ENCODE measurements around the gene TES.

TES gene

DNA sequence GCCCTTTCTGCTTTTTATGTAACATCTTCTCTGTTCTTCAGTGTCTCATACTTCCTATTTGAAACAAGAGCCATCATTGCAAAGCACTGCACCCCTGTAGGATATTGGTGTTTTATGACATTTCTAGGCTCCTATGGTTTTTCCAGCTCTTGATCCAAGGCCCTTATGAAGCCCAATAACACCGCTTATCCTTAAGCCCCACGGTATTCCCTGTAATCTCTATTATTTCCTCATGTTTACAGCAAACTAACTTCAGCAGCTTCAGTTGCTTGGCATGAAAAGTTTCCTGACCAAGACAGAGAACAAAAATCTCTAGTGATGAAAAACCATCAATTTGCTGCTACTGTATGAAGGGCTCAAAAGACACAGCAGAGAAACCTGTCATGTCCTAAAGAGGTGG is 34.1 kb upstream of the TES start:
- no peak for DNase-seq (ENCODE audit: insufficient read length, low spot score)
- FAIRE-seq, result no peak
- TF ChIP-seq POLR2A (IDR thresholded peaks at IDR 0.05; ENCODE audit: low read depth, low read length), result no peak

DNA sequence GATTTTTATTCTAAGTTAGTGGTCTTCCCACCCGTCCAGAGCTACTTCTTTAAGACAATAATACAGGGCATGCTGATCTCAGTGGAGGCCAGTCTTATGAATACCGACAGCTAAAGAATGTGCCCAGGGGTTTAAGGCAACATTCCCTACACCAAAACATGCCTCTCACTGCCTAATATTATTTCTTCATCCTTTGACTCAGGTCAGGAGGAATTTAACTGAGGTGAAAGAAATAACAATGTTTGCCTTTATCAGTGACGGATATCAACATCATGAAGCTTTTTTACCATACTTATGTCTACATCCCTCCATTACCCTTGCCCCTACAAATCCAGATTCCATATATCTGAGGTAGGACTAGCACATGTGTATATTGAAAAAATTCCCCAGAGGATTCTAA is 33.3 kb upstream of the TES start:
- TF ChIP-seq POLR2A (IDR thresholded peaks at IDR 0.05; ENCODE audit: low read depth, low read length), result no peak

DNA sequence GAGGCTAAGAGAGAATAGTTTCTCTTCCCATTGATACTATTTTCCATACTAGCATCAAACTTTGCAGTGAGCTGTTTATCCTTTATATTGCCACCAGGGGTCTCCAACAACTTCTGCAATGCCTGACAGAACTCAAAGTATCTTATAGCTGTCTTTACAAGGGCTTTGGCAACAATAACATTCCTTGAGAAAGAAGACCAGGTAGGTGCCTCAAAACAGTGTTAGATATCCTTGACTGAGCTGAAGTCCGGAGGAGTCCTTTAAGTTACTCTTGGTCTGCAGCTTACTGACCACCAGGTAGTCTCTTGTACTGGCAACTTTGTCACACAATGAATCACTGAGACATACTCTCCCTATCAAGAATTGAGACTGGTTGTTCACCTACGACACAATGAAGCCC is 30.0 kb upstream of the TES start:
- no peak for TF ChIP-seq POLR2A (IDR thresholded peaks at IDR 0.05; ENCODE audit: low read depth, low read length)
- DNase-seq (ENCODE audit: insufficient read length, low spot score), result peak; percentile 8
- peak; percentile 93 for FAIRE-seq

More for the DNA sequence above, 33.3 kb upstream of the TES start:
- FAIRE-seq, result peak; percentile 52
- no peak for DNase-seq (ENCODE audit: insufficient read length, low spot score)

DNA sequence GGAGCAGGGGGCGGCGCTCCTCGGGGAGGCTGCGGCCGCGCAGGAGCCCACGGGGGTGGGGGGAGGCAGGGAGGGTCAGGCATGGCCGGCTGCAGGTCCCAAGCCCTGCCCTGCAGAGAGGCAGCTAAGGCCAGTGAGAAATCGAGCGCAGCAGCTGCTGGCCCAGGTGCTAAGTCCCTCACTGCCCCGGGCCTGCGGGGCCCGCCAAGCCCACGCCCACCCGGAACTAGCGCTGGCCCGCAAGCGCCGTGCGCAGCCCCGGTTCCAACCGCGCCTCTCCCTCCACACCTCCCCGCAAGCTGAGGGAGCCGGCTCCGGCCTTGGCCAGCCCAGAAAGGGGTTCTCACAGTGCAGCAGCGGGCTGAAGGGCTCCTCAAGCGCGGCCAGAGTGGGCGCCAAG is 28.3 kb upstream of the TES start:
- no peak for TF ChIP-seq POLR2A (IDR thresholded peaks at IDR 0.05; ENCODE audit: low read depth, low read length)
- no peak for FAIRE-seq
- DNase-seq (ENCODE audit: insufficient read length, low spot score), result no peak

DNA sequence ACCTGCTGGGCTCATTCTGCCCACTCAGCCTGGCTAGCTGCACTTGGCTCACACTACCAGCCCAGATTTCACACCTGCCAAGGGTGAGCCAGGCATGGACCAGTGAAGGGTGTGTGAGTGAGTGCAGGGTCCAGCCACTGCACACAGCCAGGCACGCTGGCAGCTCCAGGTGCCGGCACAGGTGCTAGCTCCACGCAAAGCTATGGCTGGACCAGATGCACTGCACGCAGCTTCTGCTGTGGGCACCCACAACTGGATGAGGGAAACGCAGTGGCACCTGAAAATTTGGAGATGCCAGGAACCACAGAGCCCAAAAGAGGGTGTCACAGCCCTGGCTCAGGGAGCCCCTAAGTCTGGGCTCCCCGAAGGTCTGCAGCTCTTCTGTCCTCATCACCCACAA is 24.9 kb upstream of the TES start:
- no peak for TF ChIP-seq POLR2A (IDR thresholded peaks at IDR 0.05; ENCODE audit: low read depth, low read length)
- FAIRE-seq (no peak), DNase-seq (ENCODE audit: insufficient read length, low spot score) (no peak)

DNA sequence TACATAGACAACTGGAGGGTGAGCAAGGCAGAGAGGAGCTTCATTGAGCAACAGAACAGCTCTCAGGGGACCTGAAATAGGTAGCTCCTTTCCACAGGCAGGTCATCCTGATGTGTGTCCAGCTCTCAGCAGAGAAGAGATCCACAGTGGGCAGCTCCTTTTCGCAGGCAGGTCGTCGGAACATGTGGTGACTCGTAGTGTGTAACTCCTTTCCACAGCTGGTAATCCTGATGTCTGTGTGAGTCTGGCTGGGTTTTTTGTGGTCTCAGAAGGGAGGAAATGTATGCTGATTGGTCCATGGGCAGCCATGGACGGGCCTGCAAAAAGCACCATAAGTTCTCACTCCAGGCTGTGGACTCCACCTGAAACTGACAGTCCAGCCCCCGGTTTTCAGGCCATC is 24.4 kb upstream of the TES start:
- TF ChIP-seq POLR2A (IDR thresholded peaks at IDR 0.05; ENCODE audit: low read depth, low read length), result no peak
- DNase-seq (ENCODE audit: insufficient read length, low spot score) (no peak), FAIRE-seq (no peak)

DNA sequence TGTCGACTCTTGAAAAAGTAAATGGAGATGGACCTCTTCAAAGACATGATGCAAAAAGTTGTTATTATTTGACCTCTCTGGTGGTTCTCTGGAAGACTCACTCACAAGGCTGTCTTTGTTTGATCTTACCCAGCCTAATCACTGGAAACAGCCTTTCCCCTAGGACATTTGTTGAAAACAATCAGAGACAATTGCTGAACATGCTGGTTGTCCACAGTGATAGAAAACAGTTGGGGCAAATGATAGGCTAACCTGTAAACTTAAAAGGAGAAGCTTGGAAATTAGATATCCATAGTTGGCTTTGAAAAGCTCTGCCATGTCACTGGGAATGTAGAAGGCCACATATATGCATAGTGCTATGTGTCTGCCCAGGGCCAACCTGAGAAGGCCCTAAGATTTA is 22.9 kb upstream of the TES start:
- no peak for DNase-seq (ENCODE audit: insufficient read length, low spot score)
- no peak for TF ChIP-seq POLR2A (IDR thresholded peaks at IDR 0.05; ENCODE audit: low read depth, low read length)
- FAIRE-seq, result no peak

DNA sequence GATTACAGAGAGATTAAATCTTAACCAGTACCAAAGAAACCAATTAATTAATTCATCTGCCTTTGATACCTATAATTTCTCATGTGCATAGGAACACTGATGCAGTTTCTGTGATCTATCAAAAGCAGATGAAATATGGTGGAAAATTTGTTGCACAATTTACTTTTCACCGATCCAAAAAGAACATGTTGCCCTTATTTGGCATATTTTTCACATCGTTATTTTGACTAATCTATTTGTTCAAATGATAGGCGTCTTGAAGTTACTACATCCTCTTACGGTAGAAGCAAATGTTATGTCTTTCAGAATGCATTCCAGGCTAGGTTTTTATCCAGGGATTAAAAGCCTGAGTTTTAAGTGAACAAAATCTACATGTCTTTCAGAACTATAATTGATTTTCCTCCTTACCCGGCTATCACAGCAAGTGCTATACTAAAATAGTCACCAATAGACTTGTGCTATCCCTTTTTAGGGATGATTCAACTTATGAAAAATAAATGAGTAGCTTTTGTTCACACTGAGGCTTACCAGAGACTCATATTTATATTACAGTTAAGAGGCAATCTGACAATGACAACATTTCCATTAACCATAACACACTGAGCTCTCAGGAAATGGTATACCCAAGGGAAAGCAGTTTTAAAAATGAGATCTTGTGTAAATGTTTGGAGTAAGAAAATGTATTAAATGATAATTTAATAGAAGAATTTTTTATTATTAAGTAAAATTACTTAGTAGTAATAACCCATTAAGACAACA is 16.8 kb upstream of the TES start:
- no peak for FAIRE-seq
- DNase-seq (ENCODE audit: insufficient read length, low spot score), result no peak
- no peak for TF ChIP-seq POLR2A (IDR thresholded peaks at IDR 0.05; ENCODE audit: low read depth, low read length)

DNA sequence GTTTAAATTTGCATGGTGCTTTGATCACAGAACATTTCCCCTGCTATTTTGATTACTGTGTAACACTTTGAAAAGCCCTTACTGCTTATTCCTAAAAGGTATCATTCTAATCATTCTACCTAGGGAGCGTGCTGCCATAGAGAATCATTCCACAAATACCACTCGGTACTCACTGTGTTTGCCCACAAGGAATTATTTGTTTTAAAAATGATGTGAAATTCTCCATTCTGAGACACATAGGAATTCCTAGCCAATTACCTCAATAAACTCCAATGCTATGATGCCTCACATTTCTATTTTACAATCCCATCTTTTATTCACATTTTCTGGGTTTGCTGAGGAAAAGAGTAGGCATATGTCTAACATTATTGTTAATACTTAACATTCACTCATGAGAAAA is 16.2 kb upstream of the TES start:
- no peak for TF ChIP-seq POLR2A (IDR thresholded peaks at IDR 0.05; ENCODE audit: low read depth, low read length)
- DNase-seq (ENCODE audit: insufficient read length, low spot score), result no peak
- FAIRE-seq, result no peak

DNA sequence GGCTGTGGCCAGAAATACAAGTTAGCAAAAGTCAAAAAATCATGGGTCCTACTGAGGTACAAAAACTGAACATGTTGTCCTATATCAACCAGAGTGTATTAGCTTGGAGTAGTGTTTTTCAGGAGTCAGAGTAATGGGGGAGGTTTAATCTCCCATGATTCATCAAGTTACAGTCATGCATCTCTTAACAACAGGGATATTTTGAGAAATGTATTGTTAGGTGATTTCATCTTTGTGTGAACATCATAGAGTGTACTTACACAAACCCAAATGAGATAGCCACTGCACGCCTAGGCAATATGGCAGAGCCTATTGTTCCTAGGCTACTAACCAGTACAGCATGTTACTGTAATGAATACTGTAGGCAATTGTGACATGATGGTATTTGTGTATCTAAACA is 14.9 kb upstream of the TES start:
- peak; percentile 69 for FAIRE-seq
- no peak for DNase-seq (ENCODE audit: insufficient read length, low spot score)
- no peak for TF ChIP-seq POLR2A (IDR thresholded peaks at IDR 0.05; ENCODE audit: low read depth, low read length)

DNA sequence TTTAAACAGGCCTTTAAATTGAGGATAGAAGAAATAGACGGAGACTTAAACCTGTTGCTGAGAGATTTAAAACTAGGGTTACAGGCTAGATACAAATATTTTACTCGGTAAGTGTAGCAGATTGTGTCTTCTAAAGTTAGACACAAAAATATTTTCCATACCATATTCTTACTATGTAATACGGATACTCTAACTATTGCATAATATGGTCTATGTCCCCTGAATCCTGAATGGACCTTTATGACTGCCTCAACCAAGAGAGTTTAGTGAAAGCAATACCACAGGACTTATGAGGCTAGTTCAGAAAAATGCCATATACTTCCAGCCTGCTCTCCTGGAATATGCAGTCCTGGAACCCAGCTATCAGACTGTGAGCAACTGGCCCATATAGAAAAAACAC is 13.4 kb upstream of the TES start:
- DNase-seq (ENCODE audit: insufficient read length, low spot score), result no peak
- TF ChIP-seq POLR2A (IDR thresholded peaks at IDR 0.05; ENCODE audit: low read depth, low read length), result no peak
- FAIRE-seq, result no peak

DNA sequence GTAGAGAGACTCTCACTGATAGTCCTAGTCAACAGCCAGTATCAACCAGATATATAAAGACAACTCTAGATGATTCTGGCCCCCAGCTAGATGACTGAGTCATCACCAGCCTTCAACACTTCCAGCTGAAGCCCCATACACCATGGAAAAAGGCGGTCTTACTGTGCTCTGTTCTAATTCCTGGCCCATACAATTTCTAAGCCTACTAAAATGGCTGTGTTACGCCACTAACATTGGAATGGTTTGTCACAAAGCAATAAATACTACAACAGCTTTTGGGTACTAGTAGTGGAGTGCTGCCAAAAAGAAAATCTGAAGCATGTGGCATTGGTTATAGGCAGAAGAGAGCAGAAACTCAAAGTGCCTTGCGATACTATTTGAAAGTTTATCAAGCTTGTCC is 13.0 kb upstream of the TES start:
- no peak for TF ChIP-seq POLR2A (IDR thresholded peaks at IDR 0.05; ENCODE audit: low read depth, low read length)
- DNase-seq (ENCODE audit: insufficient read length, low spot score), result no peak

DNA sequence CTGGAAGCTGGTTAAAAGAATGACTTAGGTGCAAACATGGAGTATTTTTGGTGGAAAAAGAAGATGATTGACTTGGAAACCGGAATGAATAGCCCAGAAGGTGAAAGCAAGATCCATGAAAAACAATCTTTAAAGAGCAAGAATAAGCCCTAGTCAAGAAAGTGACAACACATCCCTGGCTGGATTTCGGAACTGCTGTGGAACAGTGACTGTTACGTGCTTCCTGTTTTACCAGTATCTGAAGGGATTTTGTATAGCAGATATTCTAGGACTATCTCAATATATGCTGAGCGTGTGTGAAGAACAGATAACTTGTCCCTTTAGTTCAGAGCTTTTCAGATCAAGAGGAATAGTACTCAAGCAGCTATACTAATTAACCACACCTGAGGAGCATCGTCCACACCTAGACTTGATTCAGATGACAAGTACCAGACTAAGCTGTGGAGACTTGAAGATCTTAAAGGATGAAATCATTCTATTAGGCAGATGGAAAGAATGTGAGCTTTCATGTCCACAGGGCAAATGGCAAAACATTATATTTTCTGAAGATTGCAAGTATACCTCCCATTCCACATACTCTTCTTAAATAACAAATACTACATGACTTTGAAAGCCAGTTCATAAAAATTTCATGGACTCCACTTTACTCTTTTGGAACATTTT is 11.5 kb upstream of the TES start:
- no peak for TF ChIP-seq POLR2A (IDR thresholded peaks at IDR 0.05; ENCODE audit: low read depth, low read length)
- no peak for FAIRE-seq
- no peak for DNase-seq (ENCODE audit: insufficient read length, low spot score)

More for the DNA sequence above, 13.0 kb upstream of the TES start:
- FAIRE-seq, result no peak

DNA sequence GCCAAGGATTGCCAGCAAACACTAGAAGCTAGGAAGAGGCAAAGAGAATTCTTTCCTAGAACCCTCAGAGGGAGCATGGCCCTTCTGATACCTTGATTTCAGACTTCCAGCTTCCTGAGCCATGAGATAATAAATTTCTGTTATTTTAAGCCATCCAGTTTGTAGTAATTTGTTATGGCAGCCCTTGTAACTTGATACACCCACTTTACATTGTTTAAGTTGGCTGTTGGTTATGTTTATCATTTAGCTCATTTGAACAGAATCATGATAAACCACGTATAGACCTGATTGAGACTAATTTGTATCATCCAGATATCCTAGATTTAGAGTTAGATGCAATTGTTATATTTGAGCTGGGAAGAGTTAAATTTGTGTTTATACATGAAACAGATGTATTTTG is 9.4 kb upstream of the TES start:
- FAIRE-seq, result peak; percentile 43
- no peak for TF ChIP-seq POLR2A (IDR thresholded peaks at IDR 0.05; ENCODE audit: low read depth, low read length)
- DNase-seq (ENCODE audit: insufficient read length, low spot score), result no peak

DNA sequence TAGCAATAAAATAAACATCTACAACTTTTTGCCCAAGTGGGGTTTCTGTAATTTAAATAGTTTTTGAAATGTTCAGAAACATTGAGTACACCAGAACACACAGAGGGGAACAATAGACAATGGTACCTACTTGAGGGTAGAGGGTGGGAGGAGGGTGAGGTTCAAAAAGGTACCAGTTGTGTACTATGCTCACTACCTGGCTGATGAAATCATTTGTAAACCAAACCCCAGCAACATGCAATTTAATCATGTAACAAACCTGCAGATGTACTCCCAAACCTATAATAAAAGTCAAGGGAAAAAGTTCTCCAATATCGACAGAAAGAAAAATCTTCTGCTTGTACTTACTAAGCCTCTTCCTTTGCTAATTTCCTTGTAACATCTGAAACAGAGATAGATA is 4.2 kb upstream of the TES start:
- FAIRE-seq (no peak), DNase-seq (ENCODE audit: insufficient read length, low spot score) (no peak)
- TF ChIP-seq POLR2A (IDR thresholded peaks at IDR 0.05; ENCODE audit: low read depth, low read length), result no peak

Measured in H54 (cell line).